ENCODE data around the gene NFXL1.

DNA sequence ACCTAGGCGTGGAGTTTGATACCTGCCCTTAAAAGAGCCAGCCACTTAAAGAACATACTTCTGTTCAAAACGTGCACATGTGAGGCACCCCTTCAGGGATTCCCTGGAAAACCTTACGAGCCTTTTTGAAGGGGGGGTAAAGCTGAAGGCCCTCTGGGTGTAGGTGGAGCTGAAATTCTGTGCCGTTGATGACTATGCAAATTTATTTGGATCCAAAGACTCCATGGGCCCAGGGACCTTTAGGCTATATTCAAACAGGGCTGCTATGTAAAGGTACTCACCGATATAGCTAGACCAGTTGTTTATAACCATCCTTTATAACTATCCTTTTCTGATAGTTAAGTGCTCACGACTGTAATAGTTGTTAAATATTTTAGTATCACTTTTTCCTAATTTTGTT lies 40.3 kb upstream of the NFXL1 start:
- TF ChIP-seq CTCF (IDR thresholded peaks at IDR 0.05; ENCODE audit: insufficient read depth, low read depth, low read length): no peak
- TF ChIP-seq EZH2 (IDR thresholded peaks at IDR 0.05; ENCODE audit: insufficient read depth, low read length): no peak
